HG03571 (cell line): ENCODE measurements around the gene FAM20A.
"Not testable (repeated sequence)": the region's sequence is repeated elsewhere in the genome, so short reads cannot be mapped to it uniquely, and the experiment has no call there.

ENCODE experiments used
- ATAC-seq: cut with Tn5 transposase; IDR thresholded peaks from one replicate; pipeline ENCODE4 v1.9.1; 2021; ENCODE audit not compliant: unreplicated experiment

The FAM20A gene

DNA sequence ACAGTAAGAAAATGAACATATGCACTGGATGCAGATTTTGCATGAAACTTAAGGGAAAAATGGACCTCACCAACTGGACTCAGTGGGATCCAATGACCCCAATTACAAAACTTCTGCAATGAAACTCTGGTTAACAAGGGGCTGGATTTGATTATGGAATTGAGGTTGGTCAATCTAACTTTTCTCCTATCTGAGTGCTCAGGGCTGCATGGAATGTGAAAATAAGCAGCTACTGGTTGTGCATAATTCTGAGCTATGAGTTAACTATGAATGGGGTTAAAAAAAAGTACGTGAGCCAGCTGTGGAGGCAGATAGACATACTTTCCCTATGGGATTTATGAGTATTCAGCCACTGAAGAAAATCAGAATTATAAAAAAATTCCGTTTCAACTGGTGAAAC lies 9.2 kb downstream of the FAM20A start:
- ATAC-seq: no peak

- ATAC-seq: no peak
These were observed 9.6 kb downstream of the FAM20A start for GRCh38 chr17:68591583-68591982.

- no peak for ATAC-seq
These were observed 12.1 kb downstream of the FAM20A start for GRCh38 chr17:68589086-68589485.

- no peak for ATAC-seq
These were observed 12.8 kb downstream of the FAM20A start for GRCh38 chr17:68588362-68588761.

DNA sequence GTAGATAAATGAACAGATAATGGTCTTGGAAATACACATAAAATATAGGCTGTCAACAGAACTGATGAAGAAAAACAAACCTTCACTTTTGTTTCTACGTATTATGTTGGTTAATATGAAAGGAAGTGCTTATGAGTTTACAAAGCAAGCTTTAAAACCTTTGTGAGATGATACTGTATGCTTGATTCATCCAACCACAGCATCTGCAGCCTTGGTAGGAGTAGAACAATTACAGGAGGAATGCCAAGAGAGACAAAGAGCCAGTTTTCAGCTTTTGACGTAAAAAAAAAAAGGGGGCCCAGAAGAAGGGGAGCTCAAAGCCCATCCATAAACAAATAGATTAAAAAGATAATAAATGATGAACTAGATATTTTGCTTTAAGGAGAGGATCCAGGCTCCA lies 13.3 kb downstream of the FAM20A start:
- ATAC-seq: no peak

DNA sequence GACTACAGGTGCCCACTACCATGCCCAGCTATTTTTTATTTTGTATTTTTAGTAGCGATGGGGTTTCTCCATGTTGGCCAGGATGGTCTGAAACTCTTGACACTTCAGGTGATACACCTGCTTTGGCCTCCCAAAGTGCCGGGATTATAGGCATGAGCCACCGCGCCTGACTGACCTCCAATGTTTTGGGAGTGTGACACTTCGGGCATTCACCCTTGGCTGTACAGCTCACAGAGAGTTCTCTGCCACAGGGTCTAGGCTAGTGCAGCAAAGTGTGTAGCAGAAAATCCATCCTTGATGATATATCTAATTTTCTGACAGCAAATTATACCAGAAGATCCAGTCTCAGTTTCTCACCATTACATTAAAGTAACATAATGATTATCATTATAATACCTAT lies 14.1 kb downstream of the FAM20A start:
- ATAC-seq: no peak

- no peak for ATAC-seq
These were observed 15.5 kb downstream of the FAM20A start for GRCh38 chr17:68585643-68586042.

- ATAC-seq: no peak
These were observed 16.4 kb downstream of the FAM20A start for GRCh38 chr17:68584581-68585303.

DNA sequence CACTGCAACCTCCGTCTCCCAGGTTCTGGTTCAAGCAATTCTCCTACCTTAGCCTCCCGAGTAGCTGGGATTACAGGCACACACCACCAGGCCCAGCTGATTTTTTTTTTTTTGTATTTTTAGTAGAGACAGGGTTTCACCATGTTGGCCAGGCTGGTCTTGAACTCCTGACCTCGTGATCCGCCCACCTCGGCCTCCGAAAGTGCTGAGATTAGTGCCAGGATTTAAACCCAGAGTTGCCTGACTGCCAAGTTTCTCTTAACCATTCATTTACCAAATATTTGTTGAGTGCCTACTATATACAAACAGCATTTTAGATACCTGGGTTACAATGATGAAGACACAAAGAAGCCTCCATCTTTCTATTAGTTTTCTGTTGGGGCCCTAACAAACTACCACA lies 18.3 kb downstream of the FAM20A start:
- not testable (repeated sequence) for ATAC-seq

DNA sequence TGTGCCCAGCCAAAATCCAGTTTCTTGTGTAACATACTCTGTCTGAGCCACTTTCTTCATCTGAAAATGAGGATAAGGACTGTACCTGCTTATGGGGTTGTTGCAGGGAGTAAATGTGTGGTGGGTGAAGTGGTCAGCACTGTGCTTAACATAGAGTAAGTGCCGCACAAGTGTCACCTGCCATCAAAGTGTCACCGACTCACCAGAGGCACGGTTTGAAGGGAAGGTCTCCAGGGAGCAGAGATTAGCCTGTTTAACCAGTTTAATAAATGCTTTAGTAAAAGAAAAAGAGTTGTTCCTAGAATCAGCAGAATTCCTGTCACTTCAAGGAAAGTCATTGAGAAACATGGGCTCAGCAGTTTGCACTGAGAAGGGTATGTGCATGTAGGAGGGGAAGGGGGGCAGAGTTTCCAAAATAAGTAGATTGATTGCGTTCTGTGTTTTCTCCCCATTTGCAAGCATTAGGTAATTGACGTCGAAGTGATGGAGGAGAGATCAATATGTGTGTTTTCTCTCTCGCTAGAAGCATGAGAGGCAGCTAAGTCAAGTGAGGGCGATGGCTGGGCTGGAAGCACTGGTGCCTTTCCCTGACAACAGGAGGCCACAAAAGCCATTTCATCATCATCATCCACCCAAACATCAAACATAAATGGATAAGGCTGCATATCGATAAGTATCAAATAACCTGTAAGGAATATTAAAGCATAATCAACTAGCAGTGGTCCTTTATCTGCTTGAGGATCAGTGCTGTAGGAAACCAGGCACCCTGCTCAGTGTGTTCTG lies 19.1 kb downstream of the FAM20A start:
- ATAC-seq: no peak

- ATAC-seq: no peak
These were observed 20.9 kb downstream of the FAM20A start for GRCh38 chr17:68580236-68580770.

DNA sequence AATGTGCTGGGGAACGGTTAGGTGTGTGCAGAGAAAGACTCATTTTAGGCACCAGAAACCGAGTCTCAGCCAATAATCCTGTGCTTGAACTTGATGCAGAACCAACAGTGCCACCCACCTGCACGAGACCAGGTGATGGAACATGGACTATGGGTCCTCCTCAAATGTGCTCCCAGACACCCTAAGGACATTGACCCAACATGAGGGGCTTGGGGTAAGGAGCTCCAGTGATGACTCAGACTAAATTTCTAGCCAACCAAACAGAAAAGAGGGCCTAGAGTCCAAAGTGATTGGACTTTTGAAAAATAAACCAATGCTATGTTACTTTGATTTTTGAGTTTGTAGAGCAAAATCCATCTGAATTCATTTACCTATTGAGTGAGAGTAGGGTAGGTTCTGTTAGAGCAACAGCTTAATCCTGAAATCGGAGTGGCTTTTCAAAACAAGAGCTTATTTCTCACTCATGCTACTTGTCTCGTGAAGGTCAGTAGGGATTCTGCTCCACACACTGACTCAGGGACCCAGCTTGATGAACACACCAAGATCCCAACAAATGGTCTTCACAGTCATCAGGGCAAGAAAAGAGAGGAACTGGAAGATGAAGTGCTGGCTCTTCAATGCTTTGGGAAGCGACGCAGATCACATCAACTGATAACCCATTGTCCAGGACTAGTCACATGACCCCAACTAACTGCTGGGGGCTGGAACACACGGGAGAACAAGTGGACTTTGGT lies 21.8 kb downstream of the FAM20A start:
- ATAC-seq: no peak

DNA sequence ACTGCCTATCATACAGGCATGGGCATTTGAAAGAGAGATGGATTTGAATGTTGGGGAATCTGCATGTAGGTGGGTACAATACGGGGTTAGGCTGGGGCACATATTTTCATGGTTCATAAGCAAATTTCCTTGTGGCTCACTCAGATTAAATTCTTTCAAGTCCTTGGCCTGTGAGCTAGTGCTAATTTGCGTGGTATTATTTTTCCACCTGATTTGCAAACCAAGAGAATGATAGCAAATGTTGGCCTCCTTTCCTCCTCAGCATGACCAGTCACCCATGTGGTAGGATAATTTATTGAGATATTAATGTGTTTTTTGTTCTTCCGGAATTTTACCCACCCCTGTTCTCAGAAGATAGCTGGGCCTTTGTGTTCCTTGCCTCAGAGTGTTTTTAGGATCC lies 22.9 kb downstream of the FAM20A start:
- no peak for ATAC-seq

DNA sequence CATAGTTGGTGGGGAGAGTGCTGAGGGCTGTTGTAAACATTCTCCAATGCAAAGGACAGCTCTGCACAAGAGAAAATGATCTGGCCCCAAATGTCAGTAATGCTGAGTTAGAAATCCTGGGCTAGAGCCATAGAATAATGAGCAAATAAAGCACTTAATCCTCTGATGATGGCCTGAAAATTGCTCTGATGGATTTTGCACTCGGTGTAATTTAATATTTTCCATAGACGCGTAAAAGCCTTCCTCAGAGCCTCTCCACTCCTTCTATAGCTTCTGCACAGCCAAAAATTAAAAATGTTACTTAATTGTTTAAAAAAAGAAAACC lies 23.7 kb downstream of the FAM20A start:
- ATAC-seq: no peak

- ATAC-seq: no peak
These were observed 24.2 kb downstream of the FAM20A start for GRCh38 chr17:68576811-68577496.

GRCh38 chr17:68576137-68576536 lies 25.0 kb downstream of the FAM20A start:
- ATAC-seq: no peak

DNA sequence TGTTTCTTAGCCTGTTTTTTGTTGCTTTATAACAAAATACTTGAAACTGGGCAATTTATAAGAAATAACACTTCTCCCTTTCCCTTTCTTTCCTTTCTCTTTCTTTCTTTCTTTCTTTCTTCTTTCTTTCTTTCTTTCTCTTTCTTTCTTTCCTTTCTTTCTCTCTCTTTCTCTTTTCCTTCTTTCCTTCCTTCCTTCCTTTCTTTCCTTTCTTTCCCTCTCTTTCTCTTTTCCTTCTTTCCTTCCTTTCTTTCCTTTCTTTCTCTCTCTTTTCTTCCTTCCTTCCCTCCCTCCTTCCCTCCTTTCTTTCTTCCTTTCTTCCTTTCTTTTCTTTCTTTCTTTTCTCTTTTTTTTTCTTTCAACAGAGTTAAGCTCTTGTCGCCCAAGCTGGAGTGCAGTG lies 27.8 kb downstream of the FAM20A start:
- no peak for ATAC-seq

DNA sequence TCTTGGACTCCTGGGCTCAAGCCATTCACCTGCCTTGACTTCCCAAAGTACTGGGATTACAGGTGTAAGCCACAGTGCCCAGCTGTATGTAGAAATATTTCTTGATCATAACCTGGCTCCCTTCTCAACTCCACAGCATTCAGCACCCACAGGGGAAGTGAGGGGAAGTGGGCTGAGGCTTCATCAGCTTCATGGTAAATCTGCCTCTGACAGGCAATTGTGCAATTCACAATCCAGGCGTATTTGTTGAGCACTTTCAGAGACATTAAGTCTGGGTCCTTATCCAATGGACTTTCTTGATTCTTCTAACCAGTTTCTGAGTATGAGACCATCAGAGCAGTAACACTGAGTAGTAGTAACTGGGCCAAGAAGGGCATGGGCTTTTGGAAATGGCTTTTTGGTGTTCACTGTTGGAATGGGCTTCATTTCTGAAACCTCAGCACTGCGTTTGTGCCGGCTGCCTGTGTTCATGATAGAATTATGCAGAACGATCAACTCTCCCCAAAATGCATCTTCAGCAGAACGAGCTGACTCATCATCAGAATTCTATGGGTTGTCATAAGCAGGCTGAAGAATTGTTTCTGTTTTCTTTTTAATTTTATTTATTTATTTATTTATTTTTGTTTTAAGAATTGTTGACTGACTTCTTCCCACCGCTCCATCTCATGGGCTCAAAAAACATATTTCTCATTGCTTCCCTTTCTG lies 28.9 kb downstream of the FAM20A start:
- no peak for ATAC-seq

DNA sequence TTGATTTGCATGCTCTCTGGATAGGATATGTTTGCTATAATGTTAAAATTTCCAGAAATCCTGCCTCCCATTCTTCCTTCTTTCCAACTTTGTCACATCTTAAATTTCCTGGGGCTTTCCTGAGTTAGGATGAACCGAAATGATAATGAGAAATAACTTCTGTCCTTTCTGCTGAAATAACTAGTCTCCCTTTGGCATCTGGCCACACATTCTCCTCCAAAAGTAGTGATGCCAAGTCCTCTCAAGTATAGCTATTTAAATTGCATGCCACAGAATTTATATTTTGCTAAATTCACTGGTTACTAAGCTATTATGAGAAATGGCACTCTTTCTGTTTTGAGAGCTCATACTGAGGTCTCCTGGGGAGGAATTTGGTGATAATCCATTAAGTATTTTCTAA lies 30.6 kb downstream of the FAM20A start:
- no peak for ATAC-seq

DNA sequence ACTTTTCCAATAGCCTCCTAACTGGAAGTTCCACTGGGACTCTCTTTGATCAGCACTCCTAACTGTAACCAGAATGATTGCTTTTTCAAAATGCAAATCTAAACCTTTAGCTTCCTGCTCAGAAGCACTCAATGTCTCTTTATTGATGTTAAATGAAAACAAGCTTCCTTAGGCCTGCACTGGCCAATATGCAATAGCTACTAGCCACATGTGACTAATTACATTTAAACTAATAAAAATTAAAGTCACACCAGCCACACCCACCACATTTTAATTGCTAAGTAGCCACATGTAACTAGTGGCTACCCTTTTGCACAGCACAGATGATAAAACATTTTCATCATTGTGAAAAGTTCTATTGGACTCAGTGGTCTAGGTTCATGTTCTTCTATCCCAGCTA lies 31.8 kb downstream of the FAM20A start:
- no peak for ATAC-seq

DNA sequence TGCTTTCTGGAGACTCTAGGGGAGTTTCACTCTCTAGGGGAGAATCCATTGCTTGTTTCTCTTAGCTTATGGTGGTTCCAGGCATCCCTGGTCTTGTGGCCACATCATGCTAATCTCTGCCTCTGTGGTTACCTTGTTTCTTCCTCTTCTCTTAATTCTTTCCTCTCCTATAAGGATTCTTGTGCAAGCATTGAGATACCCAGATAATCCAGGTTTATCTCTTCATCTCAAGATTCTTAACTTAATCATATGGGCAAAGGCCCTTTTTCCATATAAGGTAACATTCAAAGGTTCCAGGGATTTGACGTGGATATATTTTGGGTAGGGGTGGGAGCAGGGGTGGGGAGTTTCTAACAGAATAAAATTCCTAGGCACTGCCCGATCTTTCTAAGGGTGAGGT lies 32.6 kb downstream of the FAM20A start:
- no peak for ATAC-seq
